Fibroblast of gingiva (primary cell): Measurements from ENCODE around the gene SLC44A2.

Experiments
- DNase-seq: peaks from one replicate; pipeline ENCODE4 v3.0.0-alpha.2; 2011; ENCODE audit warnings: low read depth

SLC44A2 gene

DNA sequence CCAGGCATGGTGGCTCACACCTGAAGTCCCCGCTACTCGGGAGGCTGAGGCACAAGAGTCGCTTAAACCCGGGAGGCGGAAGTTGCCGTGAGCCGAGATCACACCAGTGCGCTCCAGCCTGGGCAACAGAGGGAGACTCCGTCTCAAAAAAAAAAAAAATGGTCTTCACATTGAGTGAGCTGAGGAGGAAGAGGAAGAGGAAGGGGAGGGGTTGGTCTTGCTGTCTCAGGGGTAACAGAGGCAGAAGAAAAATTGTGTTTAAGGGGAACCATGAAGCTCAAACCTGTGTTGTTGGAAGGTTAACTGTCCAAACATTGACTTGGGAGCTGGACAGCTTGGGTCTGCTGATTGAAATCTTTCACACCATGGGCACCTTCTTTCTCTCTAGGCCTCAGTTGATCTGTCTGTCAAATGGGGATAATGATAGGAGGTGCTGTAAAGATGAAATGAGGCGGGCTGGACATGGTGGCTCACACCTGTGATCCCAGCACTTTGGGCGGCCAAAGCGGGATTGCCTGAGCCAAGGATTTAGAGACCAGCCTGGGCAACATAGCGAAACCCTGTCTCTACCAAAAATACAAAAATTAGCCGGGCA lies 9.8 kb upstream of the SLC44A2 start:
- DNase-seq = no peak

DNA sequence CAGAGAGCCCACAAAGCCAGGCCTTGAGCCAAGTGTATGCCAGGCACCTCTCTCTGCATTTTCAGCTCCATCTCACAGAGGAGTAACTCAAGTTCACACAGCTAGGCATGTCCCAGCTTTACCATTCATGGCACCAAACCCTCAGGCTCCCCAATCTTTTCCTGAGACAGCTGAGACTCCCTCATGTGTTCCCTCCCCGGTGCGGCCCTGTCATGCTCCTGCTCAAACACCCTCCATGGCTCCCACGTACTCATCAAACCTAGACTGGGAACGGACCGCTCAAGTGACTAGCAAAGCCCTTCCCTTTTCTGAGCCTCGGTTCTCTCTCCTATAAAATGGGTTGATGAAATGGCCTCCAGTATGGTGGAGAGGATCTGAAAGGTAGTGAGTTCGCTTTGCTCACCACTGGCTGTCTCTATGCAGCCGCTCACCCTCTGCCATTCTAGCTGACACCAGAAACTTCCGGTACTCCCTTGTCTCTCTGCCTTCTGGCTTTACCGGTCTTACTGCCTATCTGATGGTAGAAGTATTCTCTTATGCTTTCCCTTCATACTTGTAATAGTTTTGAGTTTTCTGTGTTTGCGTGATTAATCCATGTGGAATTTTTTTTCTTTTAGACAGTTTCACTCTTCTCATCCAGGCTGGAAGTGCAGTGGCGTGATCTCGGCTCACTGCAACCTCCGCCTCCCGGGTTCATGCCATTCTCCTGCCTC lies 7.8 kb upstream of the SLC44A2 start:
- DNase-seq = peak; percentile 74

- no peak for DNase-seq
Observed at GRCh38 chr19:10618846-10619245, 6.5 kb upstream of the SLC44A2 start.

- no peak for DNase-seq
Observed at GRCh38 chr19:10620786-10621185, 4.6 kb upstream of the SLC44A2 start.

DNA sequence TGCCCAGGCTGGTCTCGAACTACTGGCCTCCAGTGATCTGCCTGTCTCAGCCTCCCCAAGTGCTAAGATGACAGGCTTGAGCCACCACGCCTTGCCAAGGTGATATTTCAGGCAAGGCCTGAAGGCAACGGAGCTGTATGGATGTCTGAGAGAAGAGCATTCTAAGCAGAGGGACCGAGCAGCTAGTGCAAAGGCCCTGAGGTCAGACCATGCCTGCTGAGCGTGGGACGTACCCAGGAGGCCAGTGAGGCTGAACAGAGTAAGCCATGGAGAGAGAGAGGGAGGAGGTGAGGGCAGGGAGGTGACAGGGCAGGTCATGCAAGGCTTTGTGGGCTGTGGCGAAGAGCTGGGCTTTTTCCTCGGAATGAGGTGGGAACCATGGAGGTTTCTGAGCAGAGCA lies 3.4 kb upstream of the SLC44A2 start:
- no peak for DNase-seq

DNA sequence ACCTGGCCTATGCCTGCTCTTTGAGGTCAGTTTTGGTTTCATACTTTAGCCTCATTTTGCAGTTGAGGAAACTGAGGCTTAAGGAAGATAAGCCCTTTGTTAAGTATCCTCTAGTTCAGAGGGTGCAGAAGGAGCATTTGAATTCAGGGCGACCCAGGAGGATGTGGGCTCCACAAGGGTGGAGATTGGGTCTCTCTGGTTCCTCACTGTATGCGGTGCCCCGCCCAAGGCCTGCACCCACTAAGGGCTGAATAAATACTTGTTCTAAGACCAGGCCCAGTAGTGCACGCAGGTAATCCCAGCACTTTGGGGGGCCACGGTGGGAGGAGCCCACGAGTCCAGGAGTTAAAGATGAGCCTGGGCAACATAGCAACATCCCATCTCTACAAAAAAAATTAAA lies 768 bp upstream of the SLC44A2 start:
- DNase-seq = no peak

DNA sequence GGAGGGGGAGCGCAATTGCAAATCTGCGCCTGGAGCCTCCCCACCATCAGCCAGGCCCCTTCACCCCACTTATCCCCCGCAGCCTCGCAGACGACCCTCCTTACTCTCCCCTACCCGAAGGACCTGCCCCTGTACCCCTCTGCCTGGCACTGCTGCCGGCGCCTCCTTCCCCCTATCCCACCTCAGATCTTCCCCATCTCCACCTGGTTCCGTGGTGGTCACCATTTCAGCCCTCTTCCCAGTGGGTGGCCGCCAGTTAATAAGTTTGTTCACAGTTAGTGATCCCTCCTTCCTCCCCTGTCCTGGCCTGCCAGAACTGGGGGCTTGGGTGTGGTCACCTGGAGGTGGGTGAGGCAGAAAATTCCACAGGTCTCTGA lies 397 bp downstream of the SLC44A2 start:
- DNase-seq = no peak

DNA sequence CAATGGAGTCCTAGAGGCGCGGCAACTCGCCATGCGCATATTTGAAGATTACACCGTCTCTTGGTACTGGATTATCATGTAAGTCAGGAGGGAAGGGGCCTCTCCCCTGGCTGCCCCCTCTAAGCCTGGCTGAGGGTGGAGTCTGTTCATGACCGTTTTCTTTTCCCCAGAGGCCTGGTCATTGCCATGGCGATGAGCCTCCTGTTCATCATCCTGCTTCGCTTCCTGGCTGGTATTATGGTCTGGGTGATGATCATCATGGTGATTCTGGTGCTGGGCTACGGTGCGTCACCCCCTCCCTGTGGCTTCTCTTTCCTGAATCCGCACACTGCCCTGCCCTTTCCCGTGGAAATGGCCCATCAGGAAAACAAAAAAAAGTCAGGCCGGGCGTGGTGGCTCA lies 6.5 kb downstream of the SLC44A2 start:
- no peak for DNase-seq

DNA sequence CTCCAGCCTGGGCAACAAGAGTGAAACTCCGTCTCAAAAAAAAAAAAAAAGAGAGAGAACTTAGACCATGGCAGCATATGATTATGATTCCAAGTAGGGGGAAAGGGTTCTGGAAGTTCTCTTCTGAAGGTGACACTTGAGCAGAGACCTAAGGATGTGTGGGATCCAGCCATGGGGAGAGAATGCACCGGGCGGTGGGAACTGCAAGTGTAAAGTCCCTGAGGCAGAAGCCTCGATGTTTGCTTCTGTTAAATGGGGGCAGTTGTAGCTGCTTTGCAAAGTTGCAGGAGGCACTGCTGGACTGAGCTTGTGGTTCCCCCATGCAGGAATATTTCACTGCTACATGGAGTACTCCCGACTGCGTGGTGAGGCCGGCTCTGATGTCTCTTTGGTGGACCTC lies 9.1 kb downstream of the SLC44A2 start:
- DNase-seq = no peak

DNA sequence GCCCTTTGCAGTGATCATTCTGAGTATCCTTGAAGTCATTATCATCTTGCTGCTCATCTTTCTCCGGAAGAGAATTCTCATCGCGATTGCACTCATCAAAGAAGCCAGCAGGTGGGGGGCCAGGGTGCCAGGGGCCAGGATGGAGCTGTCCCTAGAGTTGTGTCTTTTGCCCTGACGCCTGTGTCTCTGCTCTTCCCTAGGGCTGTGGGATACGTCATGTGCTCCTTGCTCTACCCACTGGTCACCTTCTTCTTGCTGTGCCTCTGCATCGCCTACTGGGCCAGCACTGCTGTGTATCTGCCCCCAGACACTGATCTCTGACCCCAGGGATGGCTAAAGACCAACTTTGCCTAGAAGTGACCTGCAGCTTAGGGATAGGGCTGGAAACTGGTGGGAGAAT lies 9.6 kb downstream of the SLC44A2 start:
- DNase-seq = no peak

DNA sequence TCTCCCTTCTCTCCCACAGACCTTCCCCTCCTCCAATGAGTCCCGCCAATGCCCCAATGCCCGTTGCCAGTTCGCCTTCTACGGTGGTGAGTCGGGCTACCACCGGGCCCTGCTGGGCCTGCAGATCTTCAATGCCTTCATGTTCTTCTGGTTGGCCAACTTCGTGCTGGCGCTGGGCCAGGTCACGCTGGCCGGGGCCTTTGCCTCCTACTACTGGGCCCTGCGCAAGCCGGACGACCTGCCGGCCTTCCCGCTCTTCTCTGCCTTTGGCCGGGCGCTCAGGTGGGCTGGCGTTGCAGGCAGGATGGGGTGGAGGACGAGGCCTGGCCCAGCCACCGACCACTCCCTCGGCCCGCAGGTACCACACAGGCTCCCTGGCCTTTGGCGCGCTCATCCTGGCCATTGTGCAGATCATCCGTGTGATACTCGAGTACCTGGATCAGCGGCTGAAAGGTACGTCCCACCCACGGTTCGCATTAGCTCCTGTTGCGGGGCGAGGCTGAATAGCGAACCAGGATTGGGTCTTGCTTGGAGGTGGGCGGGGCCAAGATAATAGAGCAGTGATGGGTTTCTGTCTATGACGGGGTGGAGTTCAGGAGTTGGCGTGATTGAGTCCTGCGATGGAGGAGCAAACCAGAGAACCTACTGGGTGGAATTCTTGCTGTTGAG lies 11.1 kb downstream of the SLC44A2 start:
- no peak for DNase-seq

DNA sequence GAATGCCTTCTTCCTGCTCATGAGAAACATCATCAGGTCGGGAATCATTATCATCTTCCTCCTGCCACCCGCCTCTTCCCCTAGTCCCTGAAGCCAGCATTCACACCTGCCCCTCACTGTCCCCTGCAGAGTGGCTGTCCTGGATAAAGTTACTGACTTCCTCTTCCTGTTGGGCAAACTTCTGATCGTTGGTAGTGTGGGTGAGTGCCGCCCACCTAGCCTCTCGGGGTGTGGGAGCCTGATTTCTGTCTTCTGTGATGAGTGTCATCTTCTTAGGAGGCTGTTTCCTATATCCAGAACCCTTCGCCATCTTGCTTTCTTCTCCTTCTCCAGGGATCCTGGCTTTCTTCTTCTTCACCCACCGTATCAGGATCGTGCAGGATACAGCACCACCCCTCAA lies 12.5 kb downstream of the SLC44A2 start:
- DNase-seq = no peak

DNA sequence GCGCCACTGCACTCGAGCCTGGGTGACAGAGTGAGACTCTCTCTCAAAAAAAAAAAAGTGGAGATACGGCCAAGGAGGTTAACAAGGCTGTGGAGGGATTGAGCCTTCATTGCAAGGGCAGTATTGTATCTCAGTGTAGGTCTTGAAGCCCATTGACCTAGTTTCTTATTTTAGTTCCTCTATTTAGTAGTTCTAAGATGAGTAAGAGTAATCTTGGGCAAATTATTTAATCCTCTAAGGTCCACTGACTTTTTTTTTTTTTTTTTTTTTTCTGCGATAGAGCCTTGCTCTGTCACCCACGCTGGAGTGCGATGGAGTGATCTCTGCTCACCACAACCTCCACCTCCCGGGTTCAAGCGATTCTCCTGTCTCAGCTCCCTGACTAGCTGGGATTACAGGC lies 14.5 kb downstream of the SLC44A2 start:
- DNase-seq = no peak

DNA sequence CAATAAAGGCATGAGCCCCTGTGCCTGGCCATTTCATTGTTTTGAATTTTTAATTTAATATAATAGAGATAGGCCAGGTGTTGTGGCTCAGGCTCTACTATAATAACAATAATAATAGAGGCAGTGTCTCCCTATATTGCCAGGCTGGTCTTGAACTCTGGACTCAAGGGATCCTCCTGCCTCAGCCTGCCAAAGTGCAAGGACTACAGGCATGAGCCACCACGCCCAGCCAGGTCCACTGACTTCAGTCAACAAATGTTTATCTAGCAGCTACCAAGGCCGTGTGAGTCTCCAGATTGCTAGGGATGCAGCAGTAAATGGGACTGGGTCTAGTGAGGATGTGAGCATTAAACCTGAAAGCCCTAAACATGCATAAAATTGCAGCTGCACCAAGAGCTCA lies 15.0 kb downstream of the SLC44A2 start:
- no peak for DNase-seq

DNA sequence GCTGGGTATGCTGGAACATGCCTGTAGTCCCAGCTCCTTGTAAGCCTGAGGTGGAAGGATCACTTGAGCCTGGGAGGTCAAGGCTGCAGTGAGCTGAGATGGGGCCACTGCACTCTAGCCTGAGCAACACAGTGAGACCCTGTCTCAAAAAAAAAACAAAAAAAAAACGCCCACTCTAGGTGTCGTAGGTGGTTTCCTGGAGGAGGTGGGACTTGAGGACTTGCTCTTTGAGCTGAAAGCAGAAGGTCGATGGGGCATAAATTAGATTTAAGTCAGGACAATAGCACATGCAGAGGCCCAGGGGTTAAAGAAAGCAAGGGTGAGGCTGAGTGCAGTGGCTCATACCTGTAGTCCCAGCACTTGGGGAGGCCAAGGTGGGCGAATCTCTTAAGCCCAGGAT lies 15.9 kb downstream of the SLC44A2 start:
- no peak for DNase-seq

DNA sequence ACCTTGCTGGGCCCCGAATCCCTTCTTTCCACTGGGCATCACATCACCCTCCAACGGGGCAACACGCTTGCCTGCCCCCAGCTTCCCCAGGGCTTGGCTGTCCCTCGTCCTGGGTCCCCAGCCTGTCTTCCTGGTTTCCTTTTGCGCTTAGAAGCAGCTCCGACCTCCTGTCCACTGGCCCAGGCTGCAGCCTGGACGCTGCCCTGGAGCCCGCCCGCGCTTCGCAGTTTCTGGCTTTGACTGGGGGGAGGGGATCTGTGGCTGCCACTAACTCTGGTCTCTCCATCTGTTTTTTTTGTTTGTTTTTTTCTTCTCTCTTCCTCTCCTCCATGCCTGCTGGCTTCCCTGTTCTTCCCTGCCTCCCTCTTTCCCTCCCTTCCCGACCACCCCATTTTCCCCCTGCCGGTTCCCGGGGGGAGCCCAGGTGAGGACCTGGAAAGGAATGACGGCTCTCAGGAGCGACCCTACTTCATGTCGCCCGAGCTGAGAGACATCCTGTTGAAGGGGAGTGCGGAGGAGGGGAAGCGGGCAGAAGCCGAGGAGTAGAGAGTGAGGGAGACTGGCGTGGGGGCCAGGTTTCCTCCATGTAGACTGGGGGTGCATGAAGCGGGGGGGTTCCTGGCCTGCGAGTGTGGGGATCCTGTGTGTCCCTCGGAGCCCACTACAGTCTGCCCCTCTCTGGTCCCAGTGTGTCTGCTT lies 17.3 kb downstream of the SLC44A2 start:
- DNase-seq = no peak

DNA sequence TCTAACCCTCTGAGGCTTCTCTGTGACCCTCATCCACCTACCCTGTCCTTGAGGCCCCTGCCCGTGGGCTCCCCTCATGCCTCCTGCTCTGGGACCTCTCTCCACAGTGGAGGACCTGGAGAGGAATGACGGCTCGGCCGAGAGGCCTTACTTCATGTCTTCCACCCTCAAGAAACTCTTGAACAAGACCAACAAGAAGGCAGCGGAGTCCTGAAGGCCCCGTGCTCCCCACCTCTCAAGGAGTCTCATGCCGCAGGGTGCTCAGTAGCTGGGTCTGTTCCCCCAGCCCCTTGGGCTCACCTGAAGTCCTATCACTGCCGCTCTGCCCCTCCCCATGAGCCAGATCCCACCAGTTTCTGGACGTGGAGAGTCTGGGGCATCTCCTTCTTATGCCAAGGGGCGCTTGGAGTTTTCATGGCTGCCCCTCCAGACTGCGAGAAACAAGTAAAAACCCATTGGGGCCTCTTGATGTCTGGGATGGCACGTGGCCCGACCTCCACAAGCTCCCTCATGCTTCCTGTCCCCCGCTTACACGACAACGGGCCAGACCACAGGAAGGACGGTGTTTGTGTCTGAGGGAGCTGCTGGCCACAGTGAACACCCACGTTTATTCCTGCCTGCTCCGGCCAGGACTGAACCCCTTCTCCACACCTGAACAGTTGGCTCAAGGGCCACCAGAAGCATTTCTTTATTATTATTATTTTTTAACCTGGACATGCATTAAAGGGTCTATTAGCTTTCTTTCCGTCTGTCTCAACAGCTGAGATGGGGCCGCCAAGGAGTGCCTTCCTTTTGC lies 18.0 kb downstream of the SLC44A2 start:
- DNase-seq = no peak

DNA sequence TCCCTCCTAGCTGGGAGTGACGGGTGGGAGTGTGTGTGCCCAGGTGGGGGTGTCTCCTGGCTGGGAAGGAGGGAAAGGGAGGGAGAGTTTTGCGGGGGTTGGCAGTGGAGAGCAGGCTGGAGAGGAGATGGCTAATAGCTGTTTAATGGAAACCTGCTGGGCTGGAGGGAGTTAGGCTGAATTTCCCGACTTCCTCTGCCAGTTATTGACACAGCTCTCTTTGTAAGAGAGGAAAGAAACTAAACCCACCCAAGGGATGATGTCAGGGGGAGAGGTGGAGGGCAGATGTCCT lies 18.6 kb downstream of the SLC44A2 start:
- DNase-seq = no peak

- DNase-seq = peak; percentile 63
Observed at GRCh38 chr19:10644260-10645007, 19.1 kb downstream of the SLC44A2 start.

DNA sequence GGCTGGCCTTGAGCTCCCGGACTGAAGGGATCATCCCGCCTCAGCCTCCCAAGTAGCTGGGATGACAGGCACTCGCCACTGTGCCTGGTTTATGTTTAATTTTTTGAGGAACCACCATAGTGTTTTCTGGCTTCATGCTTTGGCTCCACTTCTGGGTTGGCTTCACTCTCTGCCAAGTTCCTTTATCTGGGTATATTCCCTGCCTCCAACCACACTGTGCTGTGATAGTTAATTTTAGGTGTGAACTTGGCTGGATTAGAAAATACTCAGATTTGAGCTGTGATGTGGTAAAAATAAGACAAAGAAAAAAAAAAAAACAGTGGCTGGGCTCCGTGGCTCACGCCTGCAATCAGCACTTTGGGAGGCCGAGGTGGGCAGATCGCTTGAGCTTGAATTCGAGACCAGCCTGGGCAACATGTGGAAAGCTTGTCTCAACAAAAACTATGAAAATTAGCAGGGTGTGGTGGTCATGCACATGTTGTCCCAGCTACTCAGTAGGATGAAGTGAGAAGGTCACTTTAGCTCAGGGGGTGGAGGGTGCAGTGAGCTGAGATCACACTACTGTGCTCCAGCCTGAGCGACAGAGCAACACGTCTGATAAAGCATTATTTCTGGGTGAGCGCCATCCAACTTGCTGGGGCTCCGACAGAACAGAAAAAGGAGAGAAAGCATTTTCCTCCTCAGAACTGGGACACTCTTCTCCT lies 21.3 kb downstream of the SLC44A2 start:
- no peak for DNase-seq

DNA sequence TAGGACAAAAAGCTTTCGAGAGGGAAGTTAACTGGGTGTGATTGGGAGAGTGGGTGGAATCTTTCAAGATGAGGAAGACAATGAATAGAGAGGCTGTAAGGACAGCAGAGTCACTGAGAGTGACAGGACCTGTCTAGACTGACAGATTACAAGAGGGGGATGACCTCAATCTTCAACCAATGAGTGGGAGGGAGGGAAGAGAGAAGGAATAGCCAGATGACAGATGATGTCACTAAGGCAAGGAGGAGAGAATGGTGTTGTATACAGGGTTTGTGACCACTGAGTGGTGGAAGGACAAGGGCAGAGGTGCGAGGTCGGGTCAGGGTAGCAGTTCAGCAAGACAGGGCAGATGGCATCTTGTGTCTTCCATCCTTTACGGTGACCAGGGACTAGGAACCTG lies 23.0 kb downstream of the SLC44A2 start:
- no peak for DNase-seq
